Transverse colon (tissue), 4 donors: ENCODE data around the gene TPCN2.

Experiments used
- CTCF ChIP-seq, 5 experiments: fragments of 200-600 bp in 3 of 5; fragments of 450-650 bp in 2 of 5; sonication (generic) in 3 of 5; IDR thresholded peaks; 1 replicate in 2 of 5; 2 replicates in 3 of 5; pipeline ENCODE4 v1.5.1; 2016 to 2017; ENCODE audit warnings: antibody characterized with exemption in 5 of 5, inconsistent platforms in 3 of 5, mild to moderate bottlenecking in 2 of 5, moderate library complexity in 1 of 5
- EP300 ChIP-seq: sonication (generic); formaldehyde crosslinking; IDR thresholded peaks from one replicate; pipeline ENCODE4 v1.6.1; 2017; ENCODE audit warnings: antibody characterized with exemption, low read depth
- POLR2A ChIP-seq: fragments of 450-650 bp; IDR thresholded peaks from one replicate; pipeline ENCODE4 v1.6.1; 2016; ENCODE audit warnings: antibody characterized with exemption, mild to moderate bottlenecking, moderate library complexity
- POLR2AphosphoS5 ChIP-seq, 3 donors: sonication (generic); formaldehyde crosslinking; IDR thresholded peaks; one replicate each; pipeline ENCODE4 v1.6.1; 2016; ENCODE audit warnings: antibody characterized with exemption in 3 of 3

- TF ChIP-seq EP300 (no peak), POLR2A (no peak), CTCF (IDR thresholded peaks at IDR 0.05) (no peak), POLR2AphosphoS5 (IDR thresholded peaks at IDR 0.05) (no peak)
These were observed 95.8 kb downstream of the TPCN2 start for GRCh38 chr11:69144316-69145049.
